ENCODE measurements around the gene TWSG1. TPM values are rescaled to one million over a fixed set of nuclear protein-coding genes. Genes with fewer than 3 reads are reported as not detected.

Gene TWSG1
- total and polyA plus RNA-seq, 2 of the 13 experiments (the other 11 are each of a cell fraction or from before 2014, with no cell fraction given): 6.6 to 9.4 TPM

- no peak for TF ChIP-seq GLI4 (CRISPR knock-in tag; IDR thresholded peaks at IDR 0.05; ENCODE audit: borderline replicate concordance)
These were observed 22.4 kb downstream of the TWSG1 start (continued) for GRCh38 chr18:9356976-9357375.

GRCh38 chr18:9359796-9360195 lies 25.2 kb downstream of the TWSG1 start:
- in situ Hi-C loops (cut with HindIII; ENCODE audit: extremely low pct_ligation_motif_present, low pct_unique_long_range_greater_than_20kb) (no loop called here), intact Hi-C loops (cut with micrococcal nuclease; ENCODE audit: unreplicated experiment) (no loop called here)
- 98% methylated on average over 4 of the region's 4 CpGs for WGBS (ENCODE audit: low lambda C conversion rate)
- no peak overlapping the region for H3K27ac ChIP-seq (ENCODE audit: extremely low read length, insufficient read depth, low read length)
- H3K9ac ChIP-seq (ENCODE audit: insufficient read depth, low read depth, low read length): no peak overlapping the region
- POLR2A ChIA-PET: no interaction called here
- no peaks in the 10 kb centered on the region for H3K9me3 ChIP-seq (ENCODE audit: low read length)
- CTCF ChIA-PET (ENCODE audit: low intra/inter-chr PET ratio, low total read pairs): no interaction called here
- ATAC-seq (no peak), DNase-seq (ENCODE audit: low spot score) (no peak), FAIRE-seq (no peak)
- TF ChIP-seq CBFB (CRISPR knock-in tag; IDR thresholded peaks at IDR 0.05) (no peak), ATF6 (CRISPR knock-in tag; conservative IDR thresholded peaks at IDR 0.05) (no peak), ZNF34 (CRISPR knock-in tag; IDR thresholded peaks at IDR 0.05; ENCODE audit: borderline replicate concordance) (no peak), ZNF792 (CRISPR knock-in tag; IDR thresholded peaks at IDR 0.05) (no peak)
- H4K20me1 ChIP-seq (ENCODE audit: insufficient read depth, low read length): no peaks in the 10 kb centered on the region
- H3K4me1 ChIP-seq (ENCODE audit: insufficient read depth, low read length): no peaks in the 10 kb centered on the region
- H3K4me2 ChIP-seq (ENCODE audit: low read depth, low read length): no peak overlapping the region
- no peaks in the 10 kb centered on the region for H3K79me2 ChIP-seq (ENCODE audit: insufficient read depth, low read length)
- H2AFZ ChIP-seq (ENCODE audit: low read length): no peak overlapping the region
- no peaks in the 10 kb centered on the region for H3K27me3 ChIP-seq (ENCODE audit: control insufficient read depth in 1 of 2, insufficient read depth in 2 of 2, low read length in 2 of 2)
- no peaks in the 10 kb centered on the region for H3K36me3 ChIP-seq (replicated peaks in 1 of 2; ENCODE audit: control insufficient read depth in 1 of 2, insufficient read depth in 2 of 2, low read length in 2 of 2)
- no peak overlapping the region for H3K4me3 ChIP-seq (replicated peaks in 1 of 3; ENCODE audit: insufficient read depth in 1 of 3, low read depth in 2 of 3, low read length in 3 of 3)
- BruUV-seq (replicated peaks): no TSS peak

- no peaks in the 10 kb centered on the region for H3K9me3 ChIP-seq (ENCODE audit: low read length)
- H3K27ac ChIP-seq (ENCODE audit: extremely low read length, insufficient read depth, low read length): no peak overlapping the region
- CTCF ChIA-PET (ENCODE audit: low intra/inter-chr PET ratio, low total read pairs): no interaction called here
- H3K4me1 ChIP-seq (ENCODE audit: insufficient read depth, low read length): no peaks in the 10 kb centered on the region
- H3K79me2 ChIP-seq (ENCODE audit: insufficient read depth, low read length): no peaks in the 10 kb centered on the region
- no peak overlapping the region for H3K9ac ChIP-seq (ENCODE audit: insufficient read depth, low read depth, low read length)
- no peaks in the 10 kb centered on the region for H3K36me3 ChIP-seq (replicated peaks in 1 of 2; ENCODE audit: control insufficient read depth in 1 of 2, insufficient read depth in 2 of 2, low read length in 2 of 2)
- FAIRE-seq: no peak
- no peak overlapping the region for H2AFZ ChIP-seq (ENCODE audit: low read length)
- intact Hi-C loops (cut with micrococcal nuclease; ENCODE audit: unreplicated experiment) (no loop called here), in situ Hi-C loops (cut with HindIII; ENCODE audit: extremely low pct_ligation_motif_present, low pct_unique_long_range_greater_than_20kb) (no loop called here)
- WGBS (ENCODE audit: low lambda C conversion rate): 92% methylated on average over 3 of the region's 3 CpGs
- H3K4me3 ChIP-seq (replicated peaks in 1 of 3; ENCODE audit: insufficient read depth in 1 of 3, low read depth in 2 of 3, low read length in 3 of 3): no peak overlapping the region
- DNase-seq (ENCODE audit: low spot score): no peak
- ATAC-seq: no peak
- POLR2A ChIA-PET: no interaction called here
- no peak overlapping the region for H3K4me2 ChIP-seq (ENCODE audit: low read depth, low read length)
- no TSS peak for BruUV-seq (replicated peaks)
- H4K20me1 ChIP-seq (ENCODE audit: insufficient read depth, low read length): no peaks in the 10 kb centered on the region
- no peaks in the 10 kb centered on the region for H3K27me3 ChIP-seq (ENCODE audit: control insufficient read depth in 1 of 2, insufficient read depth in 2 of 2, low read length in 2 of 2)
- TF ChIP-seq SNAPC5 (CRISPR knock-in tag; IDR thresholded peaks at IDR 0.05; ENCODE audit: borderline replicate concordance) (no peak), ZNF251 (CRISPR knock-in tag; IDR thresholded peaks at IDR 0.05) (no peak), KDM5A (IDR thresholded peaks at IDR 0.05; ENCODE audit: borderline replicate concordance, low read length) (no peak), HNF1A (IDR thresholded peaks at IDR 0.05; ENCODE audit: low read depth) (no peak), HNF1A (CRISPR knock-in tag; IDR thresholded peaks at IDR 0.05; ENCODE audit: borderline replicate concordance) (no peak), ZNF879 (CRISPR knock-in tag; IDR thresholded peaks at IDR 0.05) (no peak), YEATS4 (CRISPR knock-in tag; IDR thresholded peaks at IDR 0.05; ENCODE audit: borderline replicate concordance) (no peak)
These were observed 26.6 kb downstream of the TWSG1 start for GRCh38 chr18:9361191-9361590.

Measured in HepG2 (cell line).